Stimulated activated naive CD8-positive, alpha-beta T cell treated with anti-CD3 and anti-CD28 coated beads, Interleukin-15, Interleukin-2, amounts not matched to agents 100 ng/mL and 50 ng/mL, for 24 hours (primary cell): ENCODE results near the gene HIVEP2.

Experiments
- H3K27ac Mint-ChIP-seq: one replicate; pipeline ENCODE4 v1.8.0; 2021; ENCODE audit warnings: mild to moderate bottlenecking, mixed read lengths
- H3K27me3 Mint-ChIP-seq: one replicate; pipeline ENCODE4 v1.8.0; 2021; ENCODE audit warnings: mixed read lengths
- H3K36me3 Mint-ChIP-seq: one replicate; pipeline ENCODE4 v1.8.0; 2021; ENCODE audit warnings: low read depth, mixed read lengths
- H3K4me1 Mint-ChIP-seq: one replicate; pipeline ENCODE4 v1.8.0; 2021; ENCODE audit warnings: low read depth, mixed read lengths
- H3K4me3 Mint-ChIP-seq: one replicate; pipeline ENCODE4 v1.8.0; 2021; ENCODE audit warnings: mild to moderate bottlenecking, mixed read lengths
- H3K9me3 Mint-ChIP-seq: one replicate; pipeline ENCODE4 v1.8.0; 2021; ENCODE audit warnings: mixed read lengths

HIVEP2 gene

GRCh38 chr6:142857796-142858555, 87.0 kb downstream of the HIVEP2 start:
- Mint-ChIP-seq H3K27ac (peak overlapping the region; percentile 95), H3K4me1 (peaks cover 87% of the 10 kb centered on the region), H3K4me3 (peak overlapping the region; percentile 72), H3K36me3 (peaks cover 44% of the 10 kb centered on the region), H3K9me3 (no peaks in the 10 kb centered on the region), H3K27me3 (no peaks in the 10 kb centered on the region)

- peak overlapping the region; percentile 95 for H3K27ac Mint-ChIP-seq
- H3K9me3 Mint-ChIP-seq, result no peaks in the 10 kb centered on the region
- no peaks in the 10 kb centered on the region for H3K27me3 Mint-ChIP-seq
- peak overlapping the region; percentile 72 for H3K4me3 Mint-ChIP-seq
- H3K36me3 Mint-ChIP-seq, result peaks cover 44% of the 10 kb centered on the region
- peaks cover 93% of the 10 kb centered on the region for H3K4me1 Mint-ChIP-seq
Observed at GRCh38 chr6:142857233-142857761, 87.7 kb downstream of the HIVEP2 start.

DNA sequence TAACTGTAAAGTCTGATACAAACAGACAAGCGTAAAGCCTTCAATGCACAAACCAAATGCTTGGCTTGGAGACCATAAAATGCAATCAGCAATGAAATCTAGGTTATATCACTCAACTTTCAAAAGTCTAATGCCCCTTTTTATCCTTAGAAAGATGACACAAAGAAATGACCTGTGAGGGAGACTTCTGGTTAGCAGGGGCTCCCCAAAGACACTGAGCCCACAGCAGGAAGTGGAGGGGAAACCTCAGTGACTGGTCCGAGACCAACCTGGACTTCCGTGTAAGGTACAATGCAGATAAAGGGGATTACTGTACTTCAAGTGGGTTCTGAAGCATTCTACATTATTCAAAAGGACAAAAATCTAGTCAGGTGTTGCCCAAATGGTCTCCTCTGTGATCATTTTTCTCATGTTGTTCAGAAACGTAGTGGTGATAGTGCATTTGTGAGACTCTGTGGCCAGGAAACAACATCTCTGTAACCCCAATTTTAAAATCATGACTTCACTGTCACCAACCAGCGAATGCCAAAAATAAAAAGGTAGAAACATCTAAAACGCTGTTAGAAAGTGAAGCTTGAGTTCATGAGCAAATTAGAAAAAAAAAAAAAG, 88.2 kb downstream of the HIVEP2 start:
- Mint-ChIP-seq H3K36me3 (peaks cover 44% of the 10 kb centered on the region), H3K27ac (peak overlapping the region; percentile 95), H3K27me3 (no peaks in the 10 kb centered on the region), H3K4me3 (peak overlapping the region; percentile 72), H3K9me3 (no peaks in the 10 kb centered on the region), H3K4me1 (peaks cover 99% of the 10 kb centered on the region)

DNA sequence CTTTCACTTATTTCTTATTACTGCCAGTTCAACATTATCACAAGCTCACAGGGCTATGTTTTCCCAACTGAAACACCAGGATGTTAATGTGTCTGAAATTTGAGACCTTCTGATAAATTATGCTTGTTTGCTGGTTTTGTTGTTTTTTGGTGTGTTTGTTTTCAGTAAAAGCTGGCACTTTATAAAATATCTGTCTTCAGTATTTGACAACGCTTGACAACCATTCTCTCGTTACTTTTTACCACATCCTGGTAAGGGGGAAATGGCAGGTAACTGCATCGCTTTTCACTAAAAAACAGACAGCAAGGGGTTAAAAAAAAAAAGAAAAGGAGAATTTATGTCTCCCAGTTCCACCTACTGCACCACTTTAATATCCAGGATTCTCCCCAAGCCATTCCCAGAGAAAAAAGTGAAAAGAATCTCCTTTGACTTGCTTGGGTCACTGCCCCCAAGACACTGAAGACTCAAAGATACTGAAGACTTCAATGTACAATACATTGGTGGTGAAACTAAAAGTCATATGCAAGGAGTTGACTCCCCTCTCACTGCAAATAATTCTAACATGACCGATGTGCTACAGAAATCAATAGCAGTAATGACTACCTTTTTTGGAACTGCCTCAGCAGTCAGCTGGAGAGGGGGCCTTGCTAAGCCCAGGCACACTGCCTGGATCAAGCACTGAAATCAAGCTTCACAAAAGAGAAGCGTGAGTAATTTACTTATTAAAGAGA, 88.9 kb downstream of the HIVEP2 start:
- Mint-ChIP-seq H3K4me1 (peaks cover 99% of the 10 kb centered on the region), H3K4me3 (peak overlapping the region; percentile 72), H3K36me3 (peaks cover 44% of the 10 kb centered on the region), H3K27ac (peak overlapping the region; percentile 95), H3K27me3 (no peaks in the 10 kb centered on the region), H3K9me3 (no peaks in the 10 kb centered on the region)

DNA sequence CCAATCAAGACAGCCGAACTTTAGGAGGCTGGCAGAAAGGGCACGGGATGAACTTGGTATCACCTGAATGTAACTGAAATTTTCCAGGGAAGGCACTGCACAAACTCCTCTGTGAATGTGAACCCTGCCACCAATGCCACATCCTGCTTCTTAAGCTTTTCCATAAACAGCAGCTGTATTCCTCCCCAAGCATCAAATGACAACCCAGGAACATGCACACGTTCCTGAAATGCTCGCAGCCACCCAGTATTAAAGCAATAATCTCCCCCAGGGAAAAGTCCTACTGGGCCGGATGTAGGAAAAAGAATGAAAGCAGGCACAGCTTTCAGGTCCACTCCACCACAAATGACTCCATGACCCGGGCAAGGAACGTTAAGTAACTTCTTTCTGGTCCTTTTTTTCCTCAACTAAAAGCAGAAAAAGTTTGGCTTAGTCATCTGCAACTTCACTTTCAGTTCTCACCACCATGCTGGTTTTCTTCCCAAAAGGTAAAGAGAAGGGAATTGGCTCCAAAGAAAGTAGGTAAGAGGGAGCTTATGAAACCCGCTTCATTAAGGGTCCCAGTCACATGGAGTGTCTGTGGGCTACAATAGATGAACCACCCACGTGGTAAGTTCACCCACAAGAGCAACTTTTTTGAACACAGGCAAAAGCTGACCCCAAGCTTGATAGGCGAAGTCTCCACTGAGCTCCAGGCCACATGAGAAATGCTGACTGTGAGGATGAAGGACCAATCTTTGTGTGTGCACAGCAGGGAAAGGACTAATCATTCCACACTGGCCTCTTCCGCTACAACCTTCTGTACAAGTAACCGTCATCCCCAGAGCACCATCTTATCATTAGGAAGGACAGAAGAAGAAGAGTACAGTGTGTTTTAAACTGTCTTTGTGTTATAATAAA, 90.1 kb downstream of the HIVEP2 start:
- Mint-ChIP-seq H3K36me3 (peaks cover 34% of the 10 kb centered on the region), H3K27me3 (no peaks in the 10 kb centered on the region), H3K4me3 (peak overlapping the region; percentile 72), H3K4me1 (peaks cover 100% of the 10 kb centered on the region), H3K27ac (peak overlapping the region; percentile 95), H3K9me3 (no peaks in the 10 kb centered on the region)

GRCh38 chr6:142853244-142854180, 91.5 kb downstream of the HIVEP2 start:
- Mint-ChIP-seq H3K36me3 (peaks cover 29% of the 10 kb centered on the region), H3K4me1 (peaks cover 99% of the 10 kb centered on the region), H3K27ac (peak overlapping the region; percentile 95), H3K9me3 (no peaks in the 10 kb centered on the region), H3K4me3 (peak overlapping the region; percentile 72), H3K27me3 (no peaks in the 10 kb centered on the region)

DNA sequence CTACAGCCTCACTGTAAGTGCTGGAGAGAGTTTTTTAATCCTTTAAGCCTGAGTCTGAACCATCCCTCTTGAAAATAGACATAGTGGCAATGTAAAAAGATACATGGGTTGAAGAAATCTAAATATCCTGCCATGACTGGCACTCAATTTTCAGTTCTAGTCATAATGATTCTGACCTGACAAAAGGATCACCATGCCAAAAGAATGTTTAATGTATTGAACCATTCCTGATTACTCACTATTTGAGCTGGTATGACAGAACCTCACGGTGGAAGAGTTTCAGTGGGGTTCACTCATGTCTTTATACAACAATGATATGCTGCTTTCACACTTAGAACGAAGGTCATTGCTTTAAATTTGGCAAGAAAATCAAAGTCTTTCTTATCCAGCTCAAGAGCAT, 93.4 kb downstream of the HIVEP2 start:
- Mint-ChIP-seq H3K36me3 (peaks cover 29% of the 10 kb centered on the region), H3K4me3 (peak overlapping the region; percentile 65), H3K4me1 (peaks cover 99% of the 10 kb centered on the region), H3K27ac (peak overlapping the region; percentile 98), H3K27me3 (no peaks in the 10 kb centered on the region), H3K9me3 (no peaks in the 10 kb centered on the region)

- Mint-ChIP-seq H3K4me1 (peaks cover 99% of the 10 kb centered on the region), H3K36me3 (peaks cover 24% of the 10 kb centered on the region), H3K27me3 (no peaks in the 10 kb centered on the region), H3K27ac (peak overlapping the region; percentile 98), H3K9me3 (no peaks in the 10 kb centered on the region), H3K4me3 (peak overlapping the region; percentile 65)
Observed at GRCh38 chr6:142850679-142851423, 94.1 kb downstream of the HIVEP2 start.

DNA sequence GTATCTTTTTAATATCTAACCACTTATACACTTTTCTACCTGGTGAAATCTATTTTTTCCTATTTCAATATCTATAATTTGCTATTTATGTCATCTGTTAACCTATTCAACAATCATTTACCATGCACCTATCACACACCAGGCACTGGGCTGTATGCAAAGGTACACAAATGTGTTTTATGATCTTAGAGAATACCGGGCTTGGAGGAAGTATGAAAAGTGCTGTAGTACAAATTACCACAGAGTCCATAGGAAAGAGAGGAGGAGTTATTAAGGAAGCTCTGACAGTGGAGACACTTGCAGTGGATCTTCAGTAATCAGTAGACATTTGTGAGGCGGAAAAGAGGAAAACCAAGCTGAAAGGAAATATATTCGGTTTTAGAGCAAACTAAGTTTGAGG, 96.0 kb downstream of the HIVEP2 start:
- no peaks in the 10 kb centered on the region for H3K27me3 Mint-ChIP-seq
- H3K36me3 Mint-ChIP-seq, result peaks cover 9% of the 10 kb centered on the region
- peak overlapping the region; percentile 98 for H3K27ac Mint-ChIP-seq
- H3K9me3 Mint-ChIP-seq, result no peaks in the 10 kb centered on the region
- peak overlapping the region; percentile 11 for H3K4me3 Mint-ChIP-seq
- peaks cover 99% of the 10 kb centered on the region for H3K4me1 Mint-ChIP-seq

- Mint-ChIP-seq H3K27ac (peak overlapping the region; percentile 67), H3K9me3 (no peaks in the 10 kb centered on the region), H3K4me3 (no peak overlapping the region), H3K4me1 (peaks cover 99% of the 10 kb centered on the region), H3K27me3 (no peaks in the 10 kb centered on the region), H3K36me3 (peaks cover 9% of the 10 kb centered on the region)
Observed at GRCh38 chr6:142848156-142848555, 96.8 kb downstream of the HIVEP2 start.

DNA sequence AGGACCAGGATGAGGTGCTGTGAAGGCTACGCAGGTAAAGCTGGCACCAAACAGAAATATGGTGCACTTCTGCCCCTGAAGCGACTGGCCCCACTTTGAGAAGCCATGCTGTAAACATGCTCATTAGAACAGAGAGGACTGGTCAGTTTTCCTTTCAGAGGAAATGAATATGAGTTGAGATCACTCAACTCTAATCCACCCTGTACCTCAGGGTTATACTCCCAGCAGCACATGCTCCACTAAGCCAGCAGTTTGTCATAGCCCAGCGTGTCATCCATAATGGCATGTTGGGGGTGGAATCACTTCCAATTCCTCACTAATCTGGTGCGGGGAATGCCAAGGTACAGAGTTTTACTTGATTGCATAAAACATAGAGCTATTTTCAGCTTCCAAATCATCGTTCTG, 98.1 kb downstream of the HIVEP2 start:
- Mint-ChIP-seq H3K4me3 (peak overlapping the region; percentile 86), H3K9me3 (no peaks in the 10 kb centered on the region), H3K27me3 (no peaks in the 10 kb centered on the region)

DNA sequence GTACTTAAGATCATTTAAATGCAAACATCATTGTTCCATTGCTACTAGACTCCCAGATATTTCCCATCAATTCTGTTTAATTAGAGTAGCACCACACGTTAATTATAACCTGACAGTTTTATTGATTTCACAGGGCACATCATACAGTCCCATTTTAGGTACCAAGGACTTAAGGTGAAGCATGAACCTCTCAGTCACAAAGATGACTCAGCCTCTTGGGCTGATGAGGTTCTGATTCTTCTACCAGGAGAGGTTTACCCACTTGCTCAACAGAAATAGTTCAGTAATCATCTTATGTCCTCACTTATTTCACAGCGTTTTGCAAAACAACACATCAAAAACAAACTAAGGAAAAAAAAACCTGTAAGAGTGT, 98.5 kb downstream of the HIVEP2 start:
- peak overlapping the region; percentile 86 for H3K4me3 Mint-ChIP-seq
- peaks cover 99% of the 10 kb centered on the region for H3K4me1 Mint-ChIP-seq
- H3K9me3 Mint-ChIP-seq, result no peaks in the 10 kb centered on the region
- no peaks in the 10 kb centered on the region for H3K27me3 Mint-ChIP-seq
- peaks cover 9% of the 10 kb centered on the region for H3K36me3 Mint-ChIP-seq
- peak overlapping the region; percentile 99 for H3K27ac Mint-ChIP-seq

More for the DNA sequence above, 98.1 kb downstream of the HIVEP2 start:
- H3K36me3 Mint-ChIP-seq, result peaks cover 9% of the 10 kb centered on the region
- H3K27ac Mint-ChIP-seq, result peak overlapping the region; percentile 99
- H3K4me1 Mint-ChIP-seq, result peaks cover 99% of the 10 kb centered on the region
